Liver (tissue), 9 donors: ENCODE results near the gene INO80B. TPM values are rescaled to one million over a fixed set of nuclear protein-coding genes. Genes with fewer than 3 reads are reported as not detected.

Experiments used
- DNase-seq: peaks from one replicate; pipeline ENCODE4 v3.0.0-alpha.2; 2017; ENCODE audit warnings: low spot score
- H3K27ac ChIP-seq, 2 donors: one replicate each; pipeline ENCODE4 v1.7.0; 2013; ENCODE audit warnings: inconsistent platforms in 2 of 2, low read length in 2 of 2, control low read depth in 1 of 2, low read depth in 1 of 2, mild to moderate bottlenecking in 1 of 2
- H3K27me3 ChIP-seq, 4 donors: one replicate each; pipeline versions ENCODE4 v1.6.1 to v1.7.0; 2013; ENCODE audit warnings: low read length in 3 of 4, inconsistent platforms in 1 of 4, mild to moderate bottlenecking in 1 of 4, moderate library complexity in 1 of 4; ENCODE audit not compliant: control insufficient read depth in 4 of 4, insufficient read depth in 4 of 4
- H3K36me3 ChIP-seq, 4 donors: one replicate each; pipeline versions ENCODE4 v1.6.1 to v1.7.0; 2013; ENCODE audit warnings: low read length in 3 of 4, mild to moderate bottlenecking in 3 of 4, low read depth in 1 of 4, moderate library complexity in 1 of 4; ENCODE audit not compliant: control insufficient read depth in 4 of 4, insufficient read depth in 3 of 4
- H3K4me1 ChIP-seq, 4 donors: one replicate each; pipeline versions ENCODE4 v1.6.1 to v1.7.0; 2013; ENCODE audit warnings: low read length in 3 of 4, mild to moderate bottlenecking in 3 of 4, moderate library complexity in 1 of 4; ENCODE audit not compliant: control insufficient read depth in 4 of 4, insufficient read depth in 4 of 4
- H3K4me3 ChIP-seq, 3 donors: one replicate each; pipeline versions ENCODE4 v1.6.1 to v1.7.0; 2013; ENCODE audit warnings: low read length in 3 of 3, control low read depth in 1 of 3, low read depth in 1 of 3, mild to moderate bottlenecking in 1 of 3
- H3K9ac ChIP-seq, 2 donors: one replicate each; pipeline ENCODE4 v1.7.0; 2013; ENCODE audit warnings: low read length in 2 of 2, mild to moderate bottlenecking in 2 of 2, moderate library complexity in 2 of 2, control low read depth in 1 of 2, low read depth in 1 of 2
- H3K9me3 ChIP-seq, 4 donors: one replicate each; pipeline versions ENCODE4 v1.6.1 to v1.7.0; 2013; ENCODE audit warnings: low read length in 3 of 4; ENCODE audit not compliant: control insufficient read depth in 4 of 4
- EGR1 ChIP-seq, 2 donors: IDR thresholded peaks; 2 replicates each; pipeline ENCODE4 v1.6.1; 2016 to 2018; ENCODE audit warnings: antibody characterized with exemption in 2 of 2, low read depth in 2 of 2
- GABPA ChIP-seq, 2 donors: IDR thresholded peaks in 1 of 2; conservative IDR thresholded peaks in 1 of 2; 2 replicates each; pipeline ENCODE4 v1.6.1; 2016; ENCODE audit warnings: antibody characterized with exemption in 2 of 2, mild to moderate bottlenecking in 1 of 2, moderate library complexity in 1 of 2
- HNF4A ChIP-seq, 2 donors: conservative IDR thresholded peaks; 2 replicates each; pipeline ENCODE4 v1.6.1; 2016; ENCODE audit warnings: antibody characterized with exemption in 2 of 2, mild to moderate bottlenecking in 2 of 2
- HNF4G ChIP-seq: IDR thresholded peaks from 2 replicates; pipeline ENCODE4 v1.6.1; 2016; ENCODE audit warnings: antibody characterized with exemption
- JUND ChIP-seq, 2 donors: IDR thresholded peaks; 2 replicates each; pipeline ENCODE4 v1.6.1; 2016; ENCODE audit warnings: antibody characterized with exemption in 2 of 2
- RXRA ChIP-seq, 2 donors: IDR thresholded peaks; 2 replicates each; pipeline ENCODE4 v1.6.1; 2017 to 2018; ENCODE audit warnings: antibody characterized with exemption in 2 of 2, mild to moderate bottlenecking in 1 of 2
- YY1 ChIP-seq: IDR thresholded peaks from 2 replicates; pipeline ENCODE4 v1.6.1; 2016; ENCODE audit warnings: antibody characterized with exemption, mild to moderate bottlenecking
- WGBS: extraction: QIAGEN DNeasy Blood & Tissue Kit; methylation state at CpG from one replicate; pipeline ENCODE4 v1.1.7; 2013; 5-methylcytosine and 5-hydroxymethylcytosine counted together
- polyA plus RNA-seq, 2 donors: library from polyadenylated mRNA; stranded (reverse) in 1 of 2; unstranded in 1 of 2; fragments of 200-250 nt in 1 of 2; fragments of >200 nt in 1 of 2; fragmentation: Nextera tagmentation in 1 of 2; extraction: Ambion mirVana in 1 of 2; gene quantifications; one replicate each; pipeline versions ENCODE4 v1.2.1 to v1.2.3, GENCODE V29; 2013 to 2015
- total RNA-seq, 2 donors: library from RNA; depleted of rRNA; stranded (reverse); fragments of >200 nt; gene quantifications; one replicate each; pipeline ENCODE4 v1.2.3, GENCODE V29; 2014
- TF ChIP-seq, protein P1 (sequence below): IDR thresholded peaks from 2 replicates; pipeline ENCODE4 v1.6.1; 2016; ENCODE audit warnings: antibody characterized with exemption
- TF ChIP-seq, protein P2 (sequence below): fragments of 150-350 bp; IDR thresholded peaks from 2 replicates; pipeline ENCODE4 v1.5.1; 2017; ENCODE audit warnings: improper control_type of control experiment, low read depth, low read length; ENCODE audit not compliant: missing input control
- TF ChIP-seq, protein P3 (sequence below): IDR thresholded peaks from 2 replicates; pipeline ENCODE4 v1.6.1; 2016; ENCODE audit warnings: antibody characterized with exemption
- TF ChIP-seq, protein P4 (sequence below): IDR thresholded peaks from 2 replicates; pipeline ENCODE4 v1.6.1; 2016; ENCODE audit warnings: antibody characterized with exemption
- TF ChIP-seq, protein P5 (sequence below): IDR thresholded peaks from 2 replicates; pipeline ENCODE4 v1.6.1; 2016; ENCODE audit warnings: antibody characterized with exemption, mild to moderate bottlenecking
- donor health status: healthy.
- donor health status: healthy.
- donor health status: healthy.
- donor health status: healthy.
- donor health status: healthy.

The INO80B gene
- total and polyA plus RNA-seq, 4 donors = 2.7 to 14.8 (median 10.5) TPM

DNA sequence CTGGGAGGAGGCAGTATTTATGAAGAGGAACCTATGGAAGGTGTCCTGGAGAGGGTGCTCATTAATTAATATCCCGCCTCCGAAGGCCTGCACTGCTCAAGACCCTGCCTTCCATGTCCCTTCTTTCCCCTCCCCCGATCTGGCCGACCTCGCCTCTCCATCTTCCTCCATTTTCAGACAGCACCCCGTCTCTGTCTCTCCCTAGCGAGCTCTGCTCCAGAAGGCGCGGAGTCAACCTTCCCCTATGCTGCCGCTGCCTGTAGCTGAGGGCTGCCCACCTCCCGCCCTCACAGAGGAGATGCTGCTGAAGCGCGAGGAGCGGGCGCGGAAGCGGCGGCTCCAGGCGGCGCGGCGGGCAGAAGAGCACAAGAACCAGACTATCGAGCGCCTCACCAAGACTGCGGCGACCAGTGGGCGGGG is 2.3 kb downstream of the INO80B start:
- Histone ChIP-seq H3K27me3 (no peaks in the 10 kb centered on the region), H3K4me1 (peaks cover 5 to 40% (median 34%) of the 10 kb centered on the region in 4 donors), H3K9me3 (no peaks in the 10 kb centered on the region), H3K9ac (no peak overlapping the region), H3K4me3 (peak overlapping the region; percentile 44 to 75 (median 65)), H3K27ac (peak overlapping the region; percentile 97 to 99), H3K36me3 (peaks cover 0 to 8% (median 5%) of the 10 kb centered on the region in 4 donors)
- WGBS = under 1% methylated on average over 27 of the region's 27 CpGs
- TF ChIP-seq GABPA (IDR thresholded peaks at IDR 0.05 in 1 of 2, conservative IDR thresholded peaks at IDR 0.05 in 1 of 2) (no peak), HNF4A (conservative IDR thresholded peaks at IDR 0.05) (no peak), EGR1 (IDR thresholded peaks at IDR 0.05; ENCODE audit: low read depth in 2 of 2) (no peak), RXRA (IDR thresholded peaks at IDR 0.05) (no peak), JUND (IDR thresholded peaks at IDR 0.05) (no peak), YY1 (no peak), HNF4G (no peak)
- TF ChIP-seq, protein P1, sequence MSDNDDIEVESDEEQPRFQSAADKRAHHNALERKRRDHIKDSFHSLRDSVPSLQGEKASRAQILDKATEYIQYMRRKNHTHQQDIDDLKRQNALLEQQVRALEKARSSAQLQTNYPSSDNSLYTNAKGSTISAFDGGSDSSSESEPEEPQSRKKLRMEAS = no peak
- TF ChIP-seq, protein P2, sequence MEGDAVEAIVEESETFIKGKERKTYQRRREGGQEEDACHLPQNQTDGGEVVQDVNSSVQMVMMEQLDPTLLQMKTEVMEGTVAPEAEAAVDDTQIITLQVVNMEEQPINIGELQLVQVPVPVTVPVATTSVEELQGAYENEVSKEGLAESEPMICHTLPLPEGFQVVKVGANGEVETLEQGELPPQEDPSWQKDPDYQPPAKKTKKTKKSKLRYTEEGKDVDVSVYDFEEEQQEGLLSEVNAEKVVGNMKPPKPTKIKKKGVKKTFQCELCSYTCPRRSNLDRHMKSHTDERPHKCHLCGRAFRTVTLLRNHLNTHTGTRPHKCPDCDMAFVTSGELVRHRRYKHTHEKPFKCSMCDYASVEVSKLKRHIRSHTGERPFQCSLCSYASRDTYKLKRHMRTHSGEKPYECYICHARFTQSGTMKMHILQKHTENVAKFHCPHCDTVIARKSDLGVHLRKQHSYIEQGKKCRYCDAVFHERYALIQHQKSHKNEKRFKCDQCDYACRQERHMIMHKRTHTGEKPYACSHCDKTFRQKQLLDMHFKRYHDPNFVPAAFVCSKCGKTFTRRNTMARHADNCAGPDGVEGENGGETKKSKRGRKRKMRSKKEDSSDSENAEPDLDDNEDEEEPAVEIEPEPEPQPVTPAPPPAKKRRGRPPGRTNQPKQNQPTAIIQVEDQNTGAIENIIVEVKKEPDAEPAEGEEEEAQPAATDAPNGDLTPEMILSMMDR = no peak
- TF ChIP-seq, protein P3, sequence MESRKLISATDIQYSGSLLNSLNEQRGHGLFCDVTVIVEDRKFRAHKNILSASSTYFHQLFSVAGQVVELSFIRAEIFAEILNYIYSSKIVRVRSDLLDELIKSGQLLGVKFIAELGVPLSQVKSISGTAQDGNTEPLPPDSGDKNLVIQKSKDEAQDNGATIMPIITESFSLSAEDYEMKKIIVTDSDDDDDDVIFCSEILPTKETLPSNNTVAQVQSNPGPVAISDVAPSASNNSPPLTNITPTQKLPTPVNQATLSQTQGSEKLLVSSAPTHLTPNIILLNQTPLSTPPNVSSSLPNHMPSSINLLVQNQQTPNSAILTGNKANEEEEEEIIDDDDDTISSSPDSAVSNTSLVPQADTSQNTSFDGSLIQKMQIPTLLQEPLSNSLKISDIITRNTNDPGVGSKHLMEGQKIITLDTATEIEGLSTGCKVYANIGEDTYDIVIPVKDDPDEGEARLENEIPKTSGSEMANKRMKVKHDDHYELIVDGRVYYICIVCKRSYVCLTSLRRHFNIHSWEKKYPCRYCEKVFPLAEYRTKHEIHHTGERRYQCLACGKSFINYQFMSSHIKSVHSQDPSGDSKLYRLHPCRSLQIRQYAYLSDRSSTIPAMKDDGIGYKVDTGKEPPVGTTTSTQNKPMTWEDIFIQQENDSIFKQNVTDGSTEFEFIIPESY = no peak
- TF ChIP-seq, protein P4, sequence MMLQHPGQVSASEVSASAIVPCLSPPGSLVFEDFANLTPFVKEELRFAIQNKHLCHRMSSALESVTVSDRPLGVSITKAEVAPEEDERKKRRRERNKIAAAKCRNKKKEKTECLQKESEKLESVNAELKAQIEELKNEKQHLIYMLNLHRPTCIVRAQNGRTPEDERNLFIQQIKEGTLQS = no peak
- no peak for DNase-seq

DNA sequence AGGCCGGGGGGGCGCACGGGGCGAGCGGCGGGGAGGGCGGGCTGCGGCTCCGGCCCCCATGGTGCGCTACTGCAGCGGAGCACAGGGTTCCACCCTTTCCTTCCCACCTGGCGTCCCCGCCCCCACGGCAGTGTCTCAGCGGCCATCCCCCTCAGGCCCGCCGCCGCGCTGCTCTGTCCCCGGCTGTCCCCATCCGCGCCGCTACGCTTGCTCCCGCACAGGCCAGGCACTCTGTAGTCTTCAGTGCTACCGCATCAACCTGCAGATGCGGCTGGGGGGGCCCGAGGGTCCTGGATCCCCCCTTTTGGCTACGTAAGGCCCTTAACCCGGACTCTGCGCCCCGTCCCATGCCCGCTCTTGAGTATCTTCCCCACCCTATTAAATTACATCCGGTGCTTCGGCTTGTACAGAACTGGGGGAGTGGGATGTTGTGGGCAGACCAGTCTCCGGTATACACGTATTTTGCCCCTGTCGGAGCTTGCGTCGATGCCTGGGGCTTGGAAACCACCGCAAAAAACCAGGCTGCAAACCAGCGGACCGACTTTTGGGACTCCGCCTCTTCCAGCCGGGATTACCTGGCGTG is 2.8 kb downstream of the INO80B start:
- H3K27me3 ChIP-seq = no peaks in the 10 kb centered on the region
- H3K9ac ChIP-seq = peak overlapping the region; percentile 76 to 90
- WGBS = under 1% methylated on average over 46 of the region's 46 CpGs
- H3K27ac ChIP-seq = peak overlapping the region; percentile 97 to 99
- TF ChIP-seq, protein P5, sequence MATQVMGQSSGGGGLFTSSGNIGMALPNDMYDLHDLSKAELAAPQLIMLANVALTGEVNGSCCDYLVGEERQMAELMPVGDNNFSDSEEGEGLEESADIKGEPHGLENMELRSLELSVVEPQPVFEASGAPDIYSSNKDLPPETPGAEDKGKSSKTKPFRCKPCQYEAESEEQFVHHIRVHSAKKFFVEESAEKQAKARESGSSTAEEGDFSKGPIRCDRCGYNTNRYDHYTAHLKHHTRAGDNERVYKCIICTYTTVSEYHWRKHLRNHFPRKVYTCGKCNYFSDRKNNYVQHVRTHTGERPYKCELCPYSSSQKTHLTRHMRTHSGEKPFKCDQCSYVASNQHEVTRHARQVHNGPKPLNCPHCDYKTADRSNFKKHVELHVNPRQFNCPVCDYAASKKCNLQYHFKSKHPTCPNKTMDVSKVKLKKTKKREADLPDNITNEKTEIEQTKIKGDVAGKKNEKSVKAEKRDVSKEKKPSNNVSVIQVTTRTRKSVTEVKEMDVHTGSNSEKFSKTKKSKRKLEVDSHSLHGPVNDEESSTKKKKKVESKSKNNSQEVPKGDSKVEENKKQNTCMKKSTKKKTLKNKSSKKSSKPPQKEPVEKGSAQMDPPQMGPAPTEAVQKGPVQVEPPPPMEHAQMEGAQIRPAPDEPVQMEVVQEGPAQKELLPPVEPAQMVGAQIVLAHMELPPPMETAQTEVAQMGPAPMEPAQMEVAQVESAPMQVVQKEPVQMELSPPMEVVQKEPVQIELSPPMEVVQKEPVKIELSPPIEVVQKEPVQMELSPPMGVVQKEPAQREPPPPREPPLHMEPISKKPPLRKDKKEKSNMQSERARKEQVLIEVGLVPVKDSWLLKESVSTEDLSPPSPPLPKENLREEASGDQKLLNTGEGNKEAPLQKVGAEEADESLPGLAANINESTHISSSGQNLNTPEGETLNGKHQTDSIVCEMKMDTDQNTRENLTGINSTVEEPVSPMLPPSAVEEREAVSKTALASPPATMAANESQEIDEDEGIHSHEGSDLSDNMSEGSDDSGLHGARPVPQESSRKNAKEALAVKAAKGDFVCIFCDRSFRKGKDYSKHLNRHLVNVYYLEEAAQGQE = peak; percentile 84
- TF ChIP-seq RXRA (IDR thresholded peaks at IDR 0.05) = no peak
- no peaks in the 10 kb centered on the region for H3K9me3 ChIP-seq
- peaks cover 3 to 13% (median 5%) of the 10 kb centered on the region in 4 donors for H3K36me3 ChIP-seq
- H3K4me1 ChIP-seq = peaks cover 5 to 40% (median 34%) of the 10 kb centered on the region in 4 donors
- H3K4me3 ChIP-seq = peak overlapping the region; percentile 65 to 76 (median 75)
- peak; percentile 79 for DNase-seq
